Neuronal stem cell (in vitro differentiated cells): ENCODE data around the gene CHRNA1.

Experiments
- DNase-seq: peaks from one replicate; pipeline ENCODE4 v3.0.0-alpha.2; 2013; ENCODE audit warnings: low spot score
- H2AFZ ChIP-seq: one replicate; pipeline ENCODE4 v1.6.1; 2013; ENCODE audit warnings: mild to moderate bottlenecking, low read length, inconsistent platforms
- H2AK5ac ChIP-seq: 2 replicates; pipeline ENCODE4 v1.6.1; 2013; ENCODE audit warnings: low read depth, mild to moderate bottlenecking, inconsistent platforms, low read length, moderate library complexity, mixed read lengths
- H2BK120ac ChIP-seq: 2 replicates; pipeline ENCODE4 v1.6.1; 2013; ENCODE audit warnings: low read depth, mild to moderate bottlenecking, inconsistent platforms, low read length, moderate library complexity, mixed read lengths
- H2BK12ac ChIP-seq: one replicate; pipeline ENCODE4 v1.6.1; 2013; ENCODE audit warnings: low read length, inconsistent platforms
- H2BK15ac ChIP-seq: 2 replicates; pipeline ENCODE4 v1.6.1; 2013; ENCODE audit warnings: mild to moderate bottlenecking, low read length, inconsistent platforms, mixed read lengths
- H2BK5ac ChIP-seq: one replicate; pipeline ENCODE4 v1.6.1; 2013; ENCODE audit warnings: inconsistent platforms, mild to moderate bottlenecking, low read length, moderate library complexity
- H3K14ac ChIP-seq: one replicate; pipeline ENCODE4 v1.6.1; 2013; ENCODE audit warnings: low read length, inconsistent platforms
- H3K18ac ChIP-seq: 2 replicates; pipeline ENCODE4 v1.6.1; 2013; ENCODE audit warnings: low read length, inconsistent platforms
- H3K23ac ChIP-seq: 2 replicates; pipeline ENCODE4 v1.6.1; 2013; ENCODE audit warnings: low read depth, mild to moderate bottlenecking, mixed read lengths, low read length, inconsistent platforms; ENCODE audit not compliant: poor library complexity
- H3K27ac ChIP-seq: replicated peaks from 3 replicates; pipeline ENCODE4 v1.5.1; 2013; ENCODE audit warnings: low read length, inconsistent platforms
- H3K27me3 ChIP-seq, 3 experiments: 2 replicates each; pipeline ENCODE4 v1.6.1; 2013; ENCODE audit warnings: low read length in 3 of 3, mild to moderate bottlenecking in 2 of 3, inconsistent platforms in 1 of 3, low read depth in 1 of 3, mixed read lengths in 1 of 3, moderate library complexity in 1 of 3; ENCODE audit not compliant: control insufficient read depth in 3 of 3, insufficient read depth in 3 of 3
- H3K36me3 ChIP-seq, 2 donors: replicated peaks in 1 of 2; 2 replicates each; pipeline ENCODE4 v1.6.1; 2013; ENCODE audit warnings: low read length in 2 of 2; ENCODE audit not compliant: control insufficient read depth in 2 of 2, insufficient read depth in 2 of 2
- H3K4ac ChIP-seq: 2 replicates; pipeline ENCODE4 v1.6.1; 2013; ENCODE audit warnings: inconsistent platforms, mild to moderate bottlenecking, low read length, moderate library complexity
- H3K4me1 ChIP-seq, 2 donors: 1 replicate in 1 of 2; 2 replicates in 1 of 2; pipeline ENCODE4 v1.6.1; 2013; ENCODE audit warnings: low read length in 2 of 2, low read depth in 1 of 2; ENCODE audit not compliant: control insufficient read depth in 2 of 2, insufficient read depth in 1 of 2
- H3K4me2 ChIP-seq: one replicate; pipeline ENCODE4 v1.6.1; 2013; ENCODE audit warnings: mild to moderate bottlenecking, low read length, inconsistent platforms; ENCODE audit not compliant: insufficient read depth, poor library complexity, severe bottlenecking
- H3K4me3 ChIP-seq, 2 donors: 2 replicates each; pipeline ENCODE4 v1.5.1; 2013; ENCODE audit warnings: low read length in 2 of 2, mild to moderate bottlenecking in 2 of 2, inconsistent platforms in 1 of 2, moderate library complexity in 1 of 2
- H3K79me1 ChIP-seq: one replicate; pipeline ENCODE4 v1.6.1; 2013; ENCODE audit warnings: low read depth, mild to moderate bottlenecking, inconsistent platforms, low read length, moderate library complexity
- H3K9ac ChIP-seq: one replicate; pipeline ENCODE4 v1.6.1; 2013; ENCODE audit warnings: mild to moderate bottlenecking, low read depth, low read length, inconsistent platforms; ENCODE audit not compliant: poor library complexity
- H3K9me3 ChIP-seq, 2 donors: replicated peaks in 1 of 2; 2 replicates each; pipeline versions ENCODE3 to v1.6.1; 2013; ENCODE audit warnings: low read length in 2 of 2, mild to moderate bottlenecking in 2 of 2, inconsistent platforms in 1 of 2, low read depth in 1 of 2, mixed read lengths in 1 of 2, moderate library complexity in 1 of 2; ENCODE audit not compliant: control insufficient read depth in 2 of 2, insufficient read depth in 1 of 2
- H4K8ac ChIP-seq: one replicate; pipeline ENCODE4 v1.6.1; 2013; ENCODE audit warnings: low read depth, mild to moderate bottlenecking, inconsistent platforms, low read length, moderate library complexity
- H4K91ac ChIP-seq: one replicate; pipeline ENCODE4 v1.6.1; 2013; ENCODE audit warnings: low read length, low read depth, mild to moderate bottlenecking, inconsistent platforms; ENCODE audit not compliant: poor library complexity
- WGBS, 2 donors: extraction: QIAGEN DNeasy Blood & Tissue Kit; methylation state at CpG; one replicate each; pipeline ENCODE4 v1.1.7; 2013; ENCODE audit warnings: missing lambda C conversion rate in 2 of 2, mixed read lengths in 1 of 2; ENCODE audit not compliant: insufficient read length in 2 of 2, insufficient replicate concordance in 1 of 2; ENCODE audit errors: extremely low coverage in 2 of 2; 5-methylcytosine and 5-hydroxymethylcytosine counted together

Gene CHRNA1

GRCh38 chr2:174796319-174796771, 32.1 kb upstream of the CHRNA1 start:
- H3K4ac ChIP-seq = no peak overlapping the region
- no peak overlapping the region for H4K8ac ChIP-seq
- H2AK5ac ChIP-seq = no peak overlapping the region
- H3K79me1 ChIP-seq = no peaks in the 10 kb centered on the region
- H3K36me3 ChIP-seq = peaks cover 4 to 49% of the 10 kb centered on the region in 2 donors
- no peak overlapping the region for H3K14ac ChIP-seq
- no peaks in the 10 kb centered on the region for H3K27me3 ChIP-seq
- H3K9me3 ChIP-seq = peaks cover 0 to 9% of the 10 kb centered on the region in 2 donors
- H3K4me3 ChIP-seq = no peak overlapping the region
- no peak overlapping the region for H2BK12ac ChIP-seq
- H2BK15ac ChIP-seq = no peak overlapping the region
- no peak overlapping the region for H3K23ac ChIP-seq
- peak overlapping the region; percentile 85 for H3K27ac ChIP-seq
- no peak overlapping the region for H2BK5ac ChIP-seq
- H3K4me2 ChIP-seq = no peak overlapping the region
- H3K4me1 ChIP-seq = peaks cover 9 to 14% of the 10 kb centered on the region in 2 donors
- H2AFZ ChIP-seq = no peak overlapping the region
- no peak overlapping the region for H3K9ac ChIP-seq
- peak; percentile 66 for DNase-seq
- H2BK120ac ChIP-seq = no peak overlapping the region
- H3K18ac ChIP-seq = no peak overlapping the region
- H4K91ac ChIP-seq = no peak overlapping the region

- Histone ChIP-seq H3K36me3 (peaks cover 2 to 34% of the 10 kb centered on the region in 2 donors), H2BK15ac (no peak overlapping the region), H2AK5ac (no peak overlapping the region), H3K27ac (no peak overlapping the region), H3K27me3 (no peaks in the 10 kb centered on the region), H3K4ac (no peak overlapping the region), H2AFZ (no peak overlapping the region), H4K91ac (no peak overlapping the region), H3K4me1 (peaks cover 9 to 17% of the 10 kb centered on the region in 2 donors), H2BK5ac (no peak overlapping the region), H3K23ac (no peak overlapping the region), H3K9ac (no peak overlapping the region), H3K14ac (no peak overlapping the region), H3K4me3 (no peak overlapping the region), H3K4me2 (no peak overlapping the region), H3K18ac (no peak overlapping the region), H3K79me1 (no peaks in the 10 kb centered on the region), H3K9me3 (peaks cover 0 to 9% of the 10 kb centered on the region in 2 donors), H4K8ac (no peak overlapping the region), H2BK12ac (no peak overlapping the region), H2BK120ac (no peak overlapping the region)
- no peak for DNase-seq
- no CpG with 5 or more reads among the region's 3 CpGs for WGBS, 2 donors
These were observed 30.6 kb upstream of the CHRNA1 start for GRCh38 chr2:174794851-174795374.

GRCh38 chr2:174792309-174793025, 28.2 kb upstream of the CHRNA1 start:
- Histone ChIP-seq H2AK5ac (no peak overlapping the region), H3K27ac (no peak overlapping the region), H2BK120ac (no peak overlapping the region), H3K23ac (no peak overlapping the region), H3K36me3 (peaks cover 0 to 10% of the 10 kb centered on the region in 2 donors), H3K18ac (no peak overlapping the region), H4K8ac (no peak overlapping the region), H3K14ac (no peak overlapping the region), H3K9ac (no peak overlapping the region), H3K4me3 (no peak overlapping the region), H3K79me1 (no peaks in the 10 kb centered on the region), H2BK12ac (no peak overlapping the region), H2BK15ac (no peak overlapping the region), H3K4ac (no peak overlapping the region), H3K27me3 (no peaks in the 10 kb centered on the region), H4K91ac (no peak overlapping the region), H2BK5ac (no peak overlapping the region), H2AFZ (no peak overlapping the region), H3K4me1 (peaks cover 16 to 29% of the 10 kb centered on the region in 2 donors), H3K4me2 (no peak overlapping the region), H3K9me3 (no peaks in the 10 kb centered on the region)
- DNase-seq = no peak
- WGBS, 2 donors = no CpG with 5 or more reads among the region's 7 CpGs

- H3K4me1 ChIP-seq = peaks cover 16 to 35% of the 10 kb centered on the region in 2 donors
- H3K27ac ChIP-seq = no peak overlapping the region
- no peak overlapping the region for H3K4ac ChIP-seq
- no peaks in the 10 kb centered on the region for H3K79me1 ChIP-seq
- H3K14ac ChIP-seq = no peak overlapping the region
- no peak overlapping the region for H3K4me3 ChIP-seq
- no CpG with 5 or more reads among the region's 7 CpGs for WGBS, 2 donors
- no peak overlapping the region for H3K9ac ChIP-seq
- H4K8ac ChIP-seq = no peak overlapping the region
- no peak overlapping the region for H2AK5ac ChIP-seq
- H3K27me3 ChIP-seq = no peaks in the 10 kb centered on the region
- H3K4me2 ChIP-seq = no peak overlapping the region
- no peak overlapping the region for H2BK15ac ChIP-seq
- H2AFZ ChIP-seq = no peak overlapping the region
- no peak overlapping the region for H2BK12ac ChIP-seq
- H4K91ac ChIP-seq = no peak overlapping the region
- H3K18ac ChIP-seq = no peak overlapping the region
- H3K9me3 ChIP-seq = no peaks in the 10 kb centered on the region
- H2BK5ac ChIP-seq = no peak overlapping the region
- no peak for DNase-seq
- H3K36me3 ChIP-seq = peaks cover 0 to 3% of the 10 kb centered on the region in 2 donors
- H3K23ac ChIP-seq = no peak overlapping the region
- no peak overlapping the region for H2BK120ac ChIP-seq
These were observed 27.5 kb upstream of the CHRNA1 start for GRCh38 chr2:174791746-174792280.
